Large intestine (tissue), 3 donors: ENCODE results near the gene PAX8. TPM values are rescaled to one million over a fixed set of nuclear protein-coding genes. Genes with fewer than 3 reads are reported as not detected.
"Not testable (repeated sequence)": the region's sequence is repeated elsewhere in the genome, so short reads cannot be mapped to it uniquely, and the experiment has no call there.

Experiments used
- DNase-seq, 2 donors: peaks; one replicate each; pipeline versions ENCODE4 v3.0.0 to v3.0.0-alpha.2; 2013
- H3K27ac ChIP-seq: one replicate; pipeline ENCODE4 v1.5.1; 2013; ENCODE audit warnings: low read length
- H3K27me3 ChIP-seq: 2 replicates; pipeline ENCODE4 v1.6.1; 2013; ENCODE audit warnings: low read length; ENCODE audit not compliant: control insufficient read depth, insufficient read depth
- H3K36me3 ChIP-seq: 2 replicates; pipeline ENCODE4 v1.6.1; 2013; ENCODE audit warnings: low read length; ENCODE audit not compliant: control insufficient read depth, insufficient read depth
- H3K4me1 ChIP-seq: one replicate; pipeline ENCODE4 v1.6.1; 2013; ENCODE audit warnings: low read length; ENCODE audit not compliant: control insufficient read depth, insufficient read depth
- H3K4me3 ChIP-seq: one replicate; pipeline ENCODE4 v1.5.1; 2013; ENCODE audit warnings: low read length
- H3K9me3 ChIP-seq: one replicate; pipeline ENCODE4 v1.6.1; 2013; ENCODE audit warnings: mild to moderate bottlenecking, low read depth, low read length, moderate library complexity; ENCODE audit not compliant: control insufficient read depth
- WGBS: methylation state at CpG from one replicate; pipeline ENCODE4 v1.1.5; 2013; ENCODE audit warnings: low lambda C conversion rate; ENCODE audit not compliant: insufficient coverage; 5-methylcytosine and 5-hydroxymethylcytosine counted together
- polyA plus RNA-seq: library from polyadenylated mRNA; unstranded; fragments of 120-200 nt; gene quantifications from one replicate; pipeline ENCODE4 v1.2.1, GENCODE V29; 2013

The PAX8 gene
- polyA plus RNA-seq, 1 donor, result 2.1 TPM

DNA sequence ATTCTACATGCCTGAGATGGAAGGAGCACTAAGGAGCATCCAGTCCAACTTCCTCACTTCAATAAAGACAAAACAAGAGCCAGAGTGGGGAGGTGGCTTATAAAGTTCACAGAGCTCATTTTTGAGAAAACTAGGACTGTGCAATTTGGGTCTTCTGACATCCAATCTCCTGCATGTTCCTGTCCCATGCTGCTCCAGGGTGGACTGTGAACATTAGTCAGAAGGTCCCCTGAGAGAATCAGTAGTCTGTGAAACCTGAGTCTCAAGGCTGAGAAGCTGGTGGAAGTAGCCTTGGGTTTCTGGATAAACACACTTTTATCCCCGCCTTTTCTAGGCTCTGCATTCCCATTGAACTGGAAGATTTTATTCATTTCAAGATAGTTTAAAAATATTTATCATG lies 33.1 kb upstream of the PAX8 start:
- DNase-seq, H3K27ac ChIP-seq, H3K9me3 ChIP-seq, H3K4me1 ChIP-seq, H3K4me3 ChIP-seq, H3K36me3 ChIP-seq, H3K27me3 ChIP-seq: not testable (repeated sequence)
- WGBS, result no CpG with 5 or more reads among the region's 1 CpG

GRCh38 chr2:113311191-113311590 lies 32.5 kb upstream of the PAX8 start:
- H3K4me3 ChIP-seq, H3K36me3 ChIP-seq, H3K27ac ChIP-seq, H3K9me3 ChIP-seq, H3K4me1 ChIP-seq, DNase-seq, H3K27me3 ChIP-seq: not testable (repeated sequence)
- no CpG with 5 or more reads among the region's 3 CpGs for WGBS

GRCh38 chr2:113309655-113310387 lies 31.1 kb upstream of the PAX8 start:
- H3K4me3 ChIP-seq, result no peak overlapping the region
- H3K36me3 ChIP-seq, result no peaks in the 10 kb centered on the region
- DNase-seq, result no peak
- H3K27ac ChIP-seq, result no peak overlapping the region
- no peaks in the 10 kb centered on the region for H3K9me3 ChIP-seq
- WGBS, result no CpG with 5 or more reads among the region's 6 CpGs
- peaks cover 3% of the 10 kb centered on the region for H3K4me1 ChIP-seq
- no peaks in the 10 kb centered on the region for H3K27me3 ChIP-seq

- DNase-seq, H3K27ac ChIP-seq, H3K36me3 ChIP-seq: not testable (repeated sequence)
Measured at GRCh38 chr2:113308784-113309183, 30.1 kb upstream of the PAX8 start.

GRCh38 chr2:113306207-113306606 lies 27.5 kb upstream of the PAX8 start:
- H3K27ac ChIP-seq, DNase-seq, H3K36me3 ChIP-seq, H3K4me3 ChIP-seq, H3K4me1 ChIP-seq, H3K27me3 ChIP-seq, H3K9me3 ChIP-seq: not testable (repeated sequence)
- WGBS, result no CpG with 5 or more reads among the region's 4 CpGs

More at GRCh38 chr2:113308784-113309183, 30.1 kb upstream of the PAX8 start:
- not testable (repeated sequence) for H3K4me1 ChIP-seq, H3K9me3 ChIP-seq, H3K27me3 ChIP-seq, H3K4me3 ChIP-seq

- DNase-seq, H3K36me3 ChIP-seq, H3K27ac ChIP-seq, H3K27me3 ChIP-seq, H3K4me1 ChIP-seq, H3K9me3 ChIP-seq, H3K4me3 ChIP-seq: not testable (repeated sequence)
- whole genome bisulfite sequencing, result no CpG with 5 or more reads among the region's 15 CpGs
Measured at GRCh38 chr2:113305749-113306148, 27.0 kb upstream of the PAX8 start.

GRCh38 chr2:113305146-113305545 lies 26.4 kb upstream of the PAX8 start:
- no peak for DNase-seq
- Histone ChIP-seq H3K36me3 (no peaks in the 10 kb centered on the region), H3K27me3 (no peaks in the 10 kb centered on the region), H3K4me1 (no peaks in the 10 kb centered on the region), H3K9me3 (no peaks in the 10 kb centered on the region), H3K27ac (no peak overlapping the region), H3K4me3 (no peak overlapping the region)
- WGBS, result no CpG with 5 or more reads among the region's 6 CpGs

GRCh38 chr2:113304702-113305101 lies 26.0 kb upstream of the PAX8 start:
- Histone ChIP-seq H3K27me3 (no peaks in the 10 kb centered on the region), H3K9me3 (no peaks in the 10 kb centered on the region), H3K4me1 (no peaks in the 10 kb centered on the region), H3K36me3 (no peaks in the 10 kb centered on the region), H3K4me3 (no peak overlapping the region), H3K27ac (no peak overlapping the region)
- WGBS, result no CpG with 5 or more reads among the region's 6 CpGs
- no peak for DNase-seq

- DNase-seq, H3K27ac ChIP-seq, H3K27me3 ChIP-seq, H3K9me3 ChIP-seq, H3K36me3 ChIP-seq, H3K4me1 ChIP-seq, H3K4me3 ChIP-seq: not testable (repeated sequence)
- WGBS, result no CpG with 5 or more reads among the region's 9 CpGs
Measured at GRCh38 chr2:113302216-113302980, 23.7 kb upstream of the PAX8 start.

DNA sequence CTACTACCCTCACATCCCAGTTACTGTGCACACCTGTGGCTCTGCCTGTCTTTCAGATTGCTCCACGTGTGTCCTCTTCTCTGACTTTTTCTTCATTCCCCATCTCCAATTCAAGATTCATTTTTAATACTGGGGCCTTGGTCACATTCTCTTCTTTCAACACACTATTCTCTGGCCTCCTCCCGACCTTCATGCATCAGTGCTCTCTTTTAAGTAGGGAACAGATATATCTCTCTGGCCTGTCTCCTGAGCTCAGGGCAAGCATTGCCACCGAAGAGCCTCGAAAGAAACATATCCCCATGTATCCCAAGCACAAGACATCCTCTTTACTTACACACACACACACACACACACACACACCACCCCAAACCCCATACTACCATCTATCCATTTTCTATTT lies 21.6 kb upstream of the PAX8 start:
- no peaks in the 10 kb centered on the region for H3K36me3 ChIP-seq
- H3K27me3 ChIP-seq, result no peaks in the 10 kb centered on the region
- DNase-seq, result no peak
- no CpG with 5 or more reads among the region's 4 CpGs for WGBS
- H3K4me1 ChIP-seq, result no peaks in the 10 kb centered on the region
- no peaks in the 10 kb centered on the region for H3K9me3 ChIP-seq
- no peak overlapping the region for H3K27ac ChIP-seq
- H3K4me3 ChIP-seq, result no peak overlapping the region

- Histone ChIP-seq H3K9me3 (no peaks in the 10 kb centered on the region), H3K27me3 (no peaks in the 10 kb centered on the region), H3K4me3 (no peak overlapping the region), H3K4me1 (no peaks in the 10 kb centered on the region), H3K36me3 (no peaks in the 10 kb centered on the region), H3K27ac (no peak overlapping the region)
- DNase-seq, result no peak
- WGBS, result no CpG with 5 or more reads among the region's 2 CpGs
Measured at GRCh38 chr2:113298176-113298575, 19.5 kb upstream of the PAX8 start.
